Panc1 (cell line): ENCODE results near the gene NR2C1.

Experiments used
- POLR2AphosphoS5 ChIP-seq: IDR thresholded peaks from 2 replicates; pipeline ENCODE4 v1.6.1; 2012; ENCODE audit warnings: mild to moderate bottlenecking, low read depth, low read length, moderate library complexity
- SIN3A ChIP-seq: IDR thresholded peaks from 2 replicates; pipeline ENCODE4 v1.6.1; 2012; ENCODE audit warnings: low read depth, mild to moderate bottlenecking, low read length, moderate library complexity, borderline replicate concordance; ENCODE audit not compliant: insufficient read depth
- TCF7L2 ChIP-seq: IDR thresholded peaks from 2 replicates; pipeline ENCODE4 v1.6.1; 2011; ENCODE audit warnings: mild to moderate bottlenecking, low read depth, low read length, inconsistent platforms
- TF ChIP-seq, protein P1 (sequence below): fragments of 450-650 bp; IDR thresholded peaks from 2 replicates; pipeline ENCODE4 v1.5.1; 2017; ENCODE audit warnings: mild to moderate bottlenecking
- TF ChIP-seq, protein P2 (sequence below), 2 experiments: IDR thresholded peaks; 2 replicates each; pipeline ENCODE4 v1.6.1; 2011 to 2012; ENCODE audit warnings: low read depth in 2 of 2, control low read depth in 1 of 2, low read length in 1 of 2, mild to moderate bottlenecking in 1 of 2, moderate library complexity in 1 of 2; ENCODE audit not compliant: insufficient read depth in 1 of 2

DNA sequence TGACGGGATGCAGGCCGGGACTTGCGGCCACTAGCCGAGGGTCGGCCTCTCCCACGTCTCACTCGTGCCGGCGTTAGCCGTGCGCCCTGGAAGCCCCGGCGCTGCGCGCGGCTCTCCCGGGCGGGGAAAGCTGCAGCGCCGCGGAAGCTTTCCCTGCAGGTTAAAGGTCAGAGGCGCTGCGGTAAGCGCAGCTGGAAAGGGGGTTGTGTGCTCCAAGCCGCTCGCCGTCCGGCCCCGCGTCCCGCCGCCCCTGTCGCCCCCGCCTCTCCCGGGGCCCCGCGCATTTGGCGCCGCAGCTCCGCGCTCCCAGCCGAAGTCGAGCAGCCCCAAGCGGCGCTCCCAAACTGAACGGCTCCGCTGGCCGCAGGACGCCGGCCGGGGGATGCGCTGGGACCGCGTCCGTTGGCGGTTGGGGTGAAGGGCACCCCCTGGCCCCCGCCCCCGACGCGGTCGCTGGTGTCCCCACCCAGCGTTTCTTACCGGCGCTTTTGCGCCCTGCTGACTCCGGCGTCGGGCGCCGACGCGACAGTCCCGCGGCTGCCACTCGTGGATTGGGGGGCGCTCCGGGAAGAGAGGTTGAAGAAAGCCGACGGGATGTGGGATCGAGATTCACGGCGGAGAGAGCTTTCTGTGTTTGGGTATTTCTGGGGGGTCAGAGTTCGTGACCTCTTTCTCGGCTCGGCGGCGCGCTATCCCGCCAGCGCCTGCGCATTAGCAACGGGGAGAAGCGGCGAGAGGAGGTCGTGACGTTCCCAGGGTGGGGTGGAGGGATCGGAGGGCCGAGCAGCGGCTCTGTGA is at the start of gene NR2C1:
- TF ChIP-seq, protein P1, sequence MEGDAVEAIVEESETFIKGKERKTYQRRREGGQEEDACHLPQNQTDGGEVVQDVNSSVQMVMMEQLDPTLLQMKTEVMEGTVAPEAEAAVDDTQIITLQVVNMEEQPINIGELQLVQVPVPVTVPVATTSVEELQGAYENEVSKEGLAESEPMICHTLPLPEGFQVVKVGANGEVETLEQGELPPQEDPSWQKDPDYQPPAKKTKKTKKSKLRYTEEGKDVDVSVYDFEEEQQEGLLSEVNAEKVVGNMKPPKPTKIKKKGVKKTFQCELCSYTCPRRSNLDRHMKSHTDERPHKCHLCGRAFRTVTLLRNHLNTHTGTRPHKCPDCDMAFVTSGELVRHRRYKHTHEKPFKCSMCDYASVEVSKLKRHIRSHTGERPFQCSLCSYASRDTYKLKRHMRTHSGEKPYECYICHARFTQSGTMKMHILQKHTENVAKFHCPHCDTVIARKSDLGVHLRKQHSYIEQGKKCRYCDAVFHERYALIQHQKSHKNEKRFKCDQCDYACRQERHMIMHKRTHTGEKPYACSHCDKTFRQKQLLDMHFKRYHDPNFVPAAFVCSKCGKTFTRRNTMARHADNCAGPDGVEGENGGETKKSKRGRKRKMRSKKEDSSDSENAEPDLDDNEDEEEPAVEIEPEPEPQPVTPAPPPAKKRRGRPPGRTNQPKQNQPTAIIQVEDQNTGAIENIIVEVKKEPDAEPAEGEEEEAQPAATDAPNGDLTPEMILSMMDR: no peak
- TF ChIP-seq POLR2AphosphoS5 (peak; percentile 76), SIN3A (peak; percentile 74; the same call in 1 of the 2 replicates), TCF7L2 (no peak)
- TF ChIP-seq, protein P2, sequence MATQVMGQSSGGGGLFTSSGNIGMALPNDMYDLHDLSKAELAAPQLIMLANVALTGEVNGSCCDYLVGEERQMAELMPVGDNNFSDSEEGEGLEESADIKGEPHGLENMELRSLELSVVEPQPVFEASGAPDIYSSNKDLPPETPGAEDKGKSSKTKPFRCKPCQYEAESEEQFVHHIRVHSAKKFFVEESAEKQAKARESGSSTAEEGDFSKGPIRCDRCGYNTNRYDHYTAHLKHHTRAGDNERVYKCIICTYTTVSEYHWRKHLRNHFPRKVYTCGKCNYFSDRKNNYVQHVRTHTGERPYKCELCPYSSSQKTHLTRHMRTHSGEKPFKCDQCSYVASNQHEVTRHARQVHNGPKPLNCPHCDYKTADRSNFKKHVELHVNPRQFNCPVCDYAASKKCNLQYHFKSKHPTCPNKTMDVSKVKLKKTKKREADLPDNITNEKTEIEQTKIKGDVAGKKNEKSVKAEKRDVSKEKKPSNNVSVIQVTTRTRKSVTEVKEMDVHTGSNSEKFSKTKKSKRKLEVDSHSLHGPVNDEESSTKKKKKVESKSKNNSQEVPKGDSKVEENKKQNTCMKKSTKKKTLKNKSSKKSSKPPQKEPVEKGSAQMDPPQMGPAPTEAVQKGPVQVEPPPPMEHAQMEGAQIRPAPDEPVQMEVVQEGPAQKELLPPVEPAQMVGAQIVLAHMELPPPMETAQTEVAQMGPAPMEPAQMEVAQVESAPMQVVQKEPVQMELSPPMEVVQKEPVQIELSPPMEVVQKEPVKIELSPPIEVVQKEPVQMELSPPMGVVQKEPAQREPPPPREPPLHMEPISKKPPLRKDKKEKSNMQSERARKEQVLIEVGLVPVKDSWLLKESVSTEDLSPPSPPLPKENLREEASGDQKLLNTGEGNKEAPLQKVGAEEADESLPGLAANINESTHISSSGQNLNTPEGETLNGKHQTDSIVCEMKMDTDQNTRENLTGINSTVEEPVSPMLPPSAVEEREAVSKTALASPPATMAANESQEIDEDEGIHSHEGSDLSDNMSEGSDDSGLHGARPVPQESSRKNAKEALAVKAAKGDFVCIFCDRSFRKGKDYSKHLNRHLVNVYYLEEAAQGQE (IDR thresholded peaks at IDR 0.05; ENCODE audit: insufficient read depth in 1 of 2, low read depth in 2 of 2, low read length in 1 of 2): no peak
